H1 (cell line): Measurements from ENCODE around the gene GRIA4. TPM values are rescaled to one million over a fixed set of nuclear protein-coding genes. Genes with fewer than 3 reads are reported as not detected.

Experiments used
- CTCF ChIA-PET: fragments of 300-600 bp; sonication (Branson Sonifier 250); formaldehyde crosslinking; loops from one replicate; lab custom pipeline; 2021; ENCODE audit not compliant: partially characterized antibody; lab: Charles Lee
- POLR2A ChIA-PET: fragments of 300-600 bp; sonication (Branson Sonifier 250); formaldehyde crosslinking; loops from one replicate; lab custom pipeline; 2021; ENCODE audit warnings: inconsistent platforms; ENCODE audit not compliant: partially characterized antibody; lab: Charles Lee
- DNase-seq, 2 experiments: peaks; one replicate each; pipeline versions ENCODE4 v3.0.0 to v3.0.0-alpha.2; 2010 to 2022; ENCODE audit warnings: low spot score in 2 of 2, low read depth in 1 of 2, mixed read lengths in 1 of 2
- FAIRE-seq: peaks from 2 replicates; lab custom pipeline; 2011; peaks lifted over from hg19 to GRCh38; lab: Jason Lieb, UNC
- H2AFZ ChIP-seq: 2 replicates; pipeline ENCODE4 v1.8.1; 2012; ENCODE audit warnings: low read length, inconsistent platforms
- H2AK5ac ChIP-seq: 2 replicates; pipeline ENCODE4 v1.6.1; 2013; ENCODE audit warnings: low read depth, low read length
- H2BK120ac ChIP-seq: replicated peaks from 2 replicates; pipeline ENCODE3; 2013; ENCODE audit warnings: low read depth, low read length, inconsistent platforms
- H2BK12ac ChIP-seq: 2 replicates; pipeline ENCODE4 v1.6.1; 2013; ENCODE audit warnings: low read depth, low read length
- H2BK15ac ChIP-seq: 2 replicates; pipeline ENCODE4 v1.6.1; 2013; ENCODE audit warnings: low read length
- H2BK20ac ChIP-seq: 2 replicates; pipeline ENCODE4 v1.6.1; 2013; ENCODE audit warnings: low read length
- H2BK5ac ChIP-seq: 2 replicates; pipeline ENCODE4 v1.6.1; 2013; ENCODE audit warnings: low read depth, low read length
- H3K14ac ChIP-seq: 2 replicates; pipeline ENCODE4 v1.6.1; 2013; ENCODE audit warnings: inconsistent platforms; ENCODE audit not compliant: insufficient read length
- H3K18ac ChIP-seq: 2 replicates; pipeline ENCODE4 v1.6.1; 2013; ENCODE audit warnings: low read length; ENCODE audit errors: extremely low read depth
- H3K23ac ChIP-seq: 2 replicates; pipeline ENCODE4 v1.6.1; 2013; ENCODE audit warnings: inconsistent platforms; ENCODE audit not compliant: insufficient read length
- H3K23me2 ChIP-seq: 2 replicates; pipeline ENCODE4 v1.6.1; 2013; ENCODE audit warnings: low read depth, low read length
- H3K27ac ChIP-seq: 2 replicates; pipeline ENCODE4 v1.6.1; 2011; ENCODE audit warnings: low read depth, low read length, inconsistent platforms
- H3K27me3 ChIP-seq, 4 experiments: replicated peaks in 1 of 4; 1 replicate in 1 of 4; 2 replicates in 3 of 4; pipeline versions ENCODE4 v1.6.1 to v1.8.1; 2011 to 2013; ENCODE audit warnings: low read length in 3 of 4, mild to moderate bottlenecking in 3 of 4, inconsistent platforms in 2 of 4, mixed read lengths in 2 of 4, moderate library complexity in 1 of 4; ENCODE audit not compliant: control insufficient read depth in 3 of 4, insufficient read depth in 3 of 4; ENCODE audit errors: extremely low read depth in 1 of 4
- H3K36me3 ChIP-seq, 4 experiments: 2 replicates each; pipeline versions ENCODE4 v1.6.1 to v1.8.1; 2011 to 2013; ENCODE audit warnings: mild to moderate bottlenecking in 4 of 4, low read length in 3 of 4, moderate library complexity in 2 of 4, control low read depth in 1 of 4, inconsistent platforms in 1 of 4; ENCODE audit not compliant: insufficient read depth in 4 of 4, control insufficient read depth in 2 of 4
- H3K4ac ChIP-seq: replicated peaks from 2 replicates; pipeline ENCODE3; 2013; ENCODE audit warnings: low read length, low read depth, mixed read lengths, inconsistent platforms; ENCODE audit not compliant: insufficient read length
- H3K4me1 ChIP-seq, 4 experiments: replicated peaks in 1 of 4; 1 replicate in 1 of 4; 2 replicates in 3 of 4; pipeline versions ENCODE4 v1.6.1 to v1.8.1; 2011 to 2013; ENCODE audit warnings: low read length in 3 of 4, inconsistent platforms in 2 of 4, mixed read lengths in 1 of 4; ENCODE audit not compliant: insufficient read depth in 4 of 4, control insufficient read depth in 3 of 4
- H3K4me2 ChIP-seq, 2 experiments: 2 replicates each; pipeline versions ENCODE4 v1.6.1 to v1.8.1; 2011 to 2013; ENCODE audit warnings: low read depth in 2 of 2, low read length in 2 of 2, control low read depth in 1 of 2, inconsistent platforms in 1 of 2, mild to moderate bottlenecking in 1 of 2; ENCODE audit not compliant: insufficient read depth in 1 of 2
- H3K4me3 ChIP-seq, 4 experiments: fragments of 200-600, 300-600 bp in 1 of 4; sonication (generic), shearing (Covaris generic), sonication (Bioruptor Twin) in 1 of 4; 2 replicates each; pipeline versions ENCODE4 v1.5.1 to v1.8.1; 2011 to 2016; ENCODE audit warnings: low read length in 4 of 4, low read depth in 3 of 4, control low read depth in 2 of 4, inconsistent platforms in 2 of 4, mild to moderate bottlenecking in 2 of 4, mixed read lengths in 1 of 4, moderate library complexity in 1 of 4; ENCODE audit not compliant: insufficient read depth in 2 of 4; ENCODE audit errors: extremely low read depth in 1 of 4
- H3K56ac ChIP-seq: replicated peaks from 2 replicates; pipeline ENCODE3; 2013; ENCODE audit warnings: low read depth, mild to moderate bottlenecking, mixed read lengths, low read length, inconsistent platforms; ENCODE audit not compliant: insufficient read length
- H3K79me1 ChIP-seq: 2 replicates; pipeline ENCODE4 v1.6.1; 2013; ENCODE audit warnings: low read depth, low read length, control low read depth
- H3K79me2 ChIP-seq, 2 experiments: 2 replicates each; pipeline versions ENCODE4 v1.6.1 to v1.8.1; 2012 to 2013; ENCODE audit warnings: low read length in 2 of 2, mild to moderate bottlenecking in 2 of 2, inconsistent platforms in 1 of 2; ENCODE audit not compliant: insufficient read depth in 2 of 2, control insufficient read depth in 1 of 2
- H3K9ac ChIP-seq, 4 experiments: replicated peaks in 1 of 4; 1 replicate in 1 of 4; 2 replicates in 3 of 4; pipeline versions ENCODE4 v1.6.1 to v1.8.1; 2011 to 2013; ENCODE audit warnings: low read depth in 3 of 4, low read length in 3 of 4, control low read depth in 2 of 4, mild to moderate bottlenecking in 2 of 4, moderate library complexity in 2 of 4, inconsistent platforms in 1 of 4; ENCODE audit errors: extremely low read depth in 1 of 4
- H3K9me3 ChIP-seq, 2 experiments: 2 replicates each; pipeline versions ENCODE4 v1.6.1 to v1.8.1; 2012 to 2013; ENCODE audit warnings: mild to moderate bottlenecking in 2 of 2, moderate library complexity in 2 of 2, control low read depth in 1 of 2, inconsistent platforms in 1 of 2, low read depth in 1 of 2, low read length in 1 of 2, mixed read lengths in 1 of 2; ENCODE audit not compliant: insufficient read depth in 2 of 2
- H4K20me1 ChIP-seq, 2 experiments: replicated peaks in 1 of 2; 2 replicates each; pipeline versions ENCODE3 to v1.8.1; 2011 to 2013; ENCODE audit warnings: inconsistent platforms in 2 of 2, low read length in 2 of 2, mild to moderate bottlenecking in 1 of 2; ENCODE audit not compliant: insufficient read depth in 2 of 2, control insufficient read depth in 1 of 2
- H4K5ac ChIP-seq: 2 replicates; pipeline ENCODE4 v1.6.1; 2013; ENCODE audit warnings: low read length, low read depth, mixed read lengths, inconsistent platforms; ENCODE audit not compliant: insufficient read length
- H4K8ac ChIP-seq: 2 replicates; pipeline ENCODE4 v1.8.0; 2013; ENCODE audit warnings: mild to moderate bottlenecking, moderate library complexity, low read length, inconsistent platforms; ENCODE audit not compliant: insufficient read depth; ENCODE audit errors: extremely low read depth
- H4K91ac ChIP-seq: replicated peaks from 2 replicates; pipeline ENCODE3; 2013; ENCODE audit warnings: low read length, mixed read lengths, inconsistent platforms; ENCODE audit not compliant: insufficient read length
- BRCA1 ChIP-seq: IDR thresholded peaks from 2 replicates; pipeline ENCODE4 v1.6.1; 2012; ENCODE audit warnings: low read depth, low read length, improper control_type of control experiment
- GTF2F1 ChIP-seq: IDR thresholded peaks from 2 replicates; pipeline ENCODE4 v1.6.1; 2012; ENCODE audit warnings: low read depth, low read length, improper control_type of control experiment, borderline replicate concordance
- KDM5A ChIP-seq: fragments of 200-600 bp; IDR thresholded peaks from 2 replicates; pipeline ENCODE4 v1.7.1; 2012; ENCODE audit warnings: mild to moderate bottlenecking, low read length, inconsistent platforms, mixed read lengths
- POLR2A ChIP-seq, 2 experiments: IDR thresholded peaks; 1 replicate in 1 of 2; 2 replicates in 1 of 2; pipeline ENCODE4 v1.6.1; 2011; ENCODE audit warnings: low read depth in 2 of 2, low read length in 2 of 2, mild to moderate bottlenecking in 2 of 2; ENCODE audit errors: control extremely low read depth in 1 of 2
- RFX5 ChIP-seq: IDR thresholded peaks from 2 replicates; pipeline ENCODE4 v1.6.1; 2011; ENCODE audit warnings: low read depth, low read length, improper control_type of control experiment, borderline replicate concordance
- SIX5 ChIP-seq: IDR thresholded peaks from 2 replicates; pipeline ENCODE4 v1.6.1; 2011; ENCODE audit warnings: mild to moderate bottlenecking, low read depth, low read length
- SP1 ChIP-seq: IDR thresholded peaks from 2 replicates; pipeline ENCODE4 v1.6.1; 2011; ENCODE audit warnings: low read depth, low read length
- USF2 ChIP-seq: IDR thresholded peaks from 2 replicates; pipeline ENCODE4 v1.6.1; 2011; ENCODE audit warnings: low read length, improper control_type of control experiment
- WGBS, 2 experiments: shearing (Covaris generic) in 1 of 2; methylation state at CpG; one replicate each; pipeline versions ENCODE4 v1.1.6 to v1.1.7; 2013 to 2015; ENCODE audit warnings: low lambda C conversion rate in 2 of 2, mixed read lengths in 2 of 2, inconsistent platforms in 1 of 2, low coverage in 1 of 2, missing lambda C conversion rate in 1 of 2; ENCODE audit not compliant: insufficient replicate concordance in 2 of 2, insufficient coverage in 1 of 2, insufficient read length in 1 of 2; ENCODE audit errors: extremely low coverage in 1 of 2, missing lambda C conversion rate in 1 of 2; 5-methylcytosine and 5-hydroxymethylcytosine counted together
- polyA plus RNA-seq, 7 experiments: library from polyadenylated mRNA; depleted of rRNA in 3 of 7; stranded (reverse) in 5 of 7; unstranded in 2 of 7; fragments of >200 nt in 5 of 7; fragments of 200-250 nt in 2 of 7; gene quantifications; 1 replicate in 5 of 7; 2 replicates in 1 of 7; 4 replicates in 1 of 7; pipeline versions ENCODE4 v1.2.1 to v1.2.3, GENCODE V29; 2011 to 2013; ENCODE audit warnings: missing spikeins in 2 of 7, mixed read lengths in 2 of 7
- total RNA-seq: library from RNA; stranded (reverse); fragmentation: NEBNext Ultra II Directional; extraction: Animal tissue kit (Norgen Biotek cat#: 25700); gene quantifications from 2 replicates; pipeline ENCODE4 v1.2.1, GENCODE V29; 2021

Gene GRIA4
- total and polyA plus RNA-seq, 2 of the 8 experiments (the other 6 are each of a cell fraction or from before 2014, with no cell fraction given) = 12.5 to 21.8 TPM

- no peak overlapping the region for H3K14ac ChIP-seq
- H2AK5ac ChIP-seq = no peak overlapping the region
- no peaks in the 10 kb centered on the region for H3K4me1 ChIP-seq
- H3K4ac ChIP-seq = no peak overlapping the region
- H3K23ac ChIP-seq = no peak overlapping the region
- no peak overlapping the region for H2AFZ ChIP-seq
- no peaks in the 10 kb centered on the region for H3K79me1 ChIP-seq
- no peak overlapping the region for H3K4me2 ChIP-seq
- no peak overlapping the region for H4K8ac ChIP-seq
- FAIRE-seq = no peak
- WGBS, 2 experiments = 93% methylated on average over 10 of the region's 10 CpGs; no CpG with 5 or more reads in 1 of the 2 experiments
- H4K20me1 ChIP-seq = no peaks in the 10 kb centered on the region
- H3K79me2 ChIP-seq = no peaks in the 10 kb centered on the region
- no peak overlapping the region for H2BK15ac ChIP-seq
- ChIA-PET CTCF (no interaction called here), POLR2A (no interaction called here)
- H2BK120ac ChIP-seq = no peak overlapping the region
- no peak overlapping the region for H4K5ac ChIP-seq
- H3K9ac ChIP-seq = no peak overlapping the region
- no peak overlapping the region for H2BK5ac ChIP-seq
- no peak overlapping the region for H3K18ac ChIP-seq
- H2BK12ac ChIP-seq = no peak overlapping the region
- no peak overlapping the region for H3K4me3 ChIP-seq
- no peak overlapping the region for H2BK20ac ChIP-seq
- no peak overlapping the region for H3K27ac ChIP-seq
- DNase-seq = no peak
- no peaks in the 10 kb centered on the region for H3K36me3 ChIP-seq
- no peak overlapping the region for H3K56ac ChIP-seq
- H4K91ac ChIP-seq = no peak overlapping the region
- no peaks in the 10 kb centered on the region for H3K27me3 ChIP-seq
- H3K9me3 ChIP-seq = no peaks in the 10 kb centered on the region
- H3K23me2 ChIP-seq = no peaks in the 10 kb centered on the region
- TF ChIP-seq RFX5 (no peak), KDM5A (no peak), SP1 (no peak), BRCA1 (no peak), GTF2F1 (no peak), USF2 (no peak), POLR2A (IDR thresholded peaks at IDR 0.05; ENCODE audit: control extremely low read depth in 1 of 2, low read depth in 2 of 2, low read length in 2 of 2) (no peak), SIX5 (no peak)
Measured at GRCh38 chr11:105979997-105980703, 370.3 kb downstream of the GRIA4 start.
